WTC11 (cell line): Measurements from ENCODE around the gene RPL35. TPM values are rescaled to one million over a fixed set of nuclear protein-coding genes. Genes with fewer than 3 reads are reported as not detected.

Experiments used
- ATAC-seq: fragments of 200-7000 bp; cut with Tn5 transposase; 2 replicates; pipeline ENCODE4 v1.10.0; 2021; ENCODE audit warnings: mild to moderate bottlenecking, moderate library complexity
- CTCF ChIA-PET: fragments of 300-600 bp; sonication (Branson Sonifier 250); formaldehyde crosslinking; loops from one replicate; lab custom pipeline; 2021; ENCODE audit warnings: antibody characterized with exemption; lab: Charles Lee
- POLR2A ChIA-PET: fragments of 350-600 bp; sonication (Branson Sonifier 250); formaldehyde crosslinking; loops from one replicate; lab custom pipeline; 2021; ENCODE audit warnings: antibody characterized with exemption; lab: Charles Lee
- DNase-seq: peaks from one replicate; pipeline ENCODE4 v3.0.0; 2021; ENCODE audit warnings: low spot score
- H3K27ac Mint-ChIP-seq: 2 replicates; pipeline ENCODE4 v1.8.0; 2021; ENCODE audit warnings: mixed read lengths
- H3K27me3 Mint-ChIP-seq: 2 replicates; pipeline ENCODE4 v1.8.0; 2021; ENCODE audit warnings: low read depth, mild to moderate bottlenecking, moderate library complexity, mixed read lengths
- H3K36me3 Mint-ChIP-seq: 2 replicates; pipeline ENCODE4 v1.8.0; 2021; ENCODE audit warnings: mixed read lengths
- H3K4me1 Mint-ChIP-seq: 2 replicates; pipeline ENCODE4 v1.8.0; 2022; ENCODE audit warnings: mixed read lengths
- H3K4me3 Mint-ChIP-seq: 2 replicates; pipeline ENCODE4 v1.8.0; 2021; ENCODE audit warnings: mild to moderate bottlenecking, moderate library complexity, mixed read lengths
- H3K9me3 Mint-ChIP-seq: 2 replicates; pipeline ENCODE4 v1.8.0; 2021; ENCODE audit warnings: mixed read lengths
- CREB1 ChIP-seq: sonication (generic); formaldehyde crosslinking; IDR thresholded peaks from 2 replicates; pipeline ENCODE4 v1.8.0; 2023; ENCODE audit warnings: mild to moderate bottlenecking, missing genetic modification reagents
- FOXK1 ChIP-seq: sonication (generic); formaldehyde crosslinking; IDR thresholded peaks from 2 replicates; pipeline ENCODE4 v1.8.0; 2022; ENCODE audit warnings: mild to moderate bottlenecking, moderate library complexity, missing genetic modification reagents
- GRHL2 ChIP-seq: fragments of 250-450 bp; sonication (Bioruptor Pico); IDR thresholded peaks from 2 replicates; pipeline ENCODE4 v1.8.0; 2022; ENCODE audit warnings: mild to moderate bottlenecking, moderate library complexity; ENCODE audit not compliant: insufficient replicate concordance, severe bottlenecking
- NFATC4 ChIP-seq: fragments of 250-450 bp; sonication (Bioruptor Pico); IDR thresholded peaks from 2 replicates; pipeline ENCODE4 v1.9.0; 2021; ENCODE audit warnings: mild to moderate bottlenecking
- SMAD4 ChIP-seq: sonication (generic); formaldehyde crosslinking; IDR thresholded peaks from 2 replicates; pipeline ENCODE4 v1.8.0; 2022; ENCODE audit warnings: mild to moderate bottlenecking, missing genetic modification reagents
- ZNF121 ChIP-seq: sonication (generic); formaldehyde crosslinking; IDR thresholded peaks from 2 replicates; pipeline ENCODE4 v1.8.0; 2023; ENCODE audit warnings: missing genetic modification reagents
- ZNF138 ChIP-seq: sonication (generic); formaldehyde crosslinking; conservative IDR thresholded peaks from 2 replicates; pipeline ENCODE4 v1.8.1; 2022; ENCODE audit warnings: mild to moderate bottlenecking, moderate library complexity, missing genetic modification reagents
- ZNF232 ChIP-seq: sonication (generic); formaldehyde crosslinking; IDR thresholded peaks from 2 replicates; pipeline ENCODE4 v1.8.0; 2022; ENCODE audit warnings: mild to moderate bottlenecking, missing genetic modification reagents
- total RNA-seq: library from RNA; stranded (reverse); gene quantifications from 3 replicates; pipeline ENCODE4 v1.2.3, GENCODE V29; 2021
- TF ChIP-seq, protein P1 (sequence below): fragments of 250-450 bp; sonication (Bioruptor Pico); IDR thresholded peaks from 2 replicates; pipeline ENCODE4 v1.9.0; 2021; ENCODE audit warnings: moderate library complexity, mild to moderate bottlenecking, inconsistent platforms, borderline replicate concordance
- TF ChIP-seq, protein P2 (sequence below): fragments of 250-450 bp; sonication (Bioruptor Pico); IDR thresholded peaks from 2 replicates; pipeline ENCODE4 v1.9.0; 2021; ENCODE audit warnings: mild to moderate bottlenecking
- TF ChIP-seq, protein P3 (sequence below): sonication (generic); formaldehyde crosslinking; IDR thresholded peaks from 2 replicates; pipeline ENCODE4 v1.8.0; 2022; ENCODE audit warnings: mild to moderate bottlenecking, missing genetic modification reagents
- TF ChIP-seq, protein P4 (sequence below): sonication (generic); formaldehyde crosslinking; IDR thresholded peaks from 2 replicates; pipeline ENCODE4 v1.8.1; 2023; ENCODE audit warnings: mild to moderate bottlenecking, missing genetic modification reagents, moderate library complexity
- TF ChIP-seq, protein P5 (sequence below): fragments of 250-450 bp; sonication (Bioruptor Pico); IDR thresholded peaks from 2 replicates; pipeline ENCODE4 v2.1.2; 2022; ENCODE audit warnings: mild to moderate bottlenecking, moderate library complexity
- TF ChIP-seq, protein P6 (sequence below): sonication (generic); formaldehyde crosslinking; IDR thresholded peaks from 2 replicates; pipeline ENCODE4 v1.8.1; 2022; ENCODE audit warnings: low read depth, missing genetic modification reagents, borderline replicate concordance
- TF ChIP-seq, protein P7 (sequence below): sonication (generic); formaldehyde crosslinking; IDR thresholded peaks from 2 replicates; pipeline ENCODE4 v1.8.0; 2022; ENCODE audit warnings: mild to moderate bottlenecking, missing genetic modification reagents

Gene RPL35
- total RNA-seq, 1 experiment from 2014 or later, result 1,710 TPM

DNA sequence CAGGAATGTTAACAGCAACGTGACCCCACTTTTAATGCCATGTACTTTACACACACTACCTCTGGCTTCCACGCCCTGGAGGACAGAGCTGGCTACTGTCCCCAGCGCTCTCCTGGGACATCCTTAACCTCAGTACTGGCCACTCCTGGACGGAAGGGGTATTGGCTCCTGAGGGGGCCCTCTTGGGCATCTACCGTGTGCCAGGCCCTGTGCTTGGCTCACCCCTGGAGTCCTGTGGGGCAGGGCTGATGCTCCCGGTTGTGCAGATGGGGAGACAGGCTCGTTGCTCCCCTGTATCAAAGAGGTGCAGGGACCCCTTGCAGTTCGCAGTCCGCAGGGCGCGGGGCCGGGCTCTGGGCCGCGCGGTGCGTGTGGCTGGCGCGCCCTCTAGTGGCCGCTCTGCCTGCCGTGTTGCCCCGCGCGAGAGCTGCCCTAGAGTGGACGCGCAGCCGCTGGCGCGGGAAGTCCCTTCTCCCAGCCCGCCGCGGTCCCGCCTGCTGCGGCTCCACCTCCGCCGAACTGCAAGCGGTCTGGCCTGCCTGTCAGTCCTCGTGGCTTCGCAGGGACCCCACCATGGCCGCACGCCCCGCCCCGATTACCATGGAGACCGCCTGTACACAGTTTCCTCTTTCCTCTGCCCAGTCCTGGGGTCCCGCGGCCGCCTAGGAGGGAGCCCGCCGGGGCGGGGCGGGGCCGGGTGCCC is 8.8 kb downstream of the RPL35 start, which contains the start of gene WDR38 (continued):
- TF ChIP-seq, protein P1, sequence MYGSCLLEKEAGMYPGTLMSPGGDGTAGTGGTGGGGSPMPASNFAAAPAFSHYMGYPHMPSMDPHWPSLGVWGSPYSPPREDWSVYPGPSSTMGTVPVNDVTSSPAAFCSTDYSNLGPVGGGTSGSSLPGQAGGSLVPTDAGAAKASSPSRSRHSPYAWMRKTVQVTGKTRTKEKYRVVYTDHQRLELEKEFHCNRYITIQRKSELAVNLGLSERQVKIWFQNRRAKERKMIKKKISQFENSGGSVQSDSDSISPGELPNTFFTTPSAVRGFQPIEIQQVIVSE (CRISPR knock-in tag), result no peak
- TF ChIP-seq, protein P2, sequence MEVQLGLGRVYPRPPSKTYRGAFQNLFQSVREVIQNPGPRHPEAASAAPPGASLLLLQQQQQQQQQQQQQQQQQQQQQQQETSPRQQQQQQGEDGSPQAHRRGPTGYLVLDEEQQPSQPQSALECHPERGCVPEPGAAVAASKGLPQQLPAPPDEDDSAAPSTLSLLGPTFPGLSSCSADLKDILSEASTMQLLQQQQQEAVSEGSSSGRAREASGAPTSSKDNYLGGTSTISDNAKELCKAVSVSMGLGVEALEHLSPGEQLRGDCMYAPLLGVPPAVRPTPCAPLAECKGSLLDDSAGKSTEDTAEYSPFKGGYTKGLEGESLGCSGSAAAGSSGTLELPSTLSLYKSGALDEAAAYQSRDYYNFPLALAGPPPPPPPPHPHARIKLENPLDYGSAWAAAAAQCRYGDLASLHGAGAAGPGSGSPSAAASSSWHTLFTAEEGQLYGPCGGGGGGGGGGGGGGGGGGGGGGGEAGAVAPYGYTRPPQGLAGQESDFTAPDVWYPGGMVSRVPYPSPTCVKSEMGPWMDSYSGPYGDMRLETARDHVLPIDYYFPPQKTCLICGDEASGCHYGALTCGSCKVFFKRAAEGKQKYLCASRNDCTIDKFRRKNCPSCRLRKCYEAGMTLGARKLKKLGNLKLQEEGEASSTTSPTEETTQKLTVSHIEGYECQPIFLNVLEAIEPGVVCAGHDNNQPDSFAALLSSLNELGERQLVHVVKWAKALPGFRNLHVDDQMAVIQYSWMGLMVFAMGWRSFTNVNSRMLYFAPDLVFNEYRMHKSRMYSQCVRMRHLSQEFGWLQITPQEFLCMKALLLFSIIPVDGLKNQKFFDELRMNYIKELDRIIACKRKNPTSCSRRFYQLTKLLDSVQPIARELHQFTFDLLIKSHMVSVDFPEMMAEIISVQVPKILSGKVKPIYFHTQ, result no peak
- TF ChIP-seq SMAD4 (CRISPR knock-in tag), result no peak

DNA sequence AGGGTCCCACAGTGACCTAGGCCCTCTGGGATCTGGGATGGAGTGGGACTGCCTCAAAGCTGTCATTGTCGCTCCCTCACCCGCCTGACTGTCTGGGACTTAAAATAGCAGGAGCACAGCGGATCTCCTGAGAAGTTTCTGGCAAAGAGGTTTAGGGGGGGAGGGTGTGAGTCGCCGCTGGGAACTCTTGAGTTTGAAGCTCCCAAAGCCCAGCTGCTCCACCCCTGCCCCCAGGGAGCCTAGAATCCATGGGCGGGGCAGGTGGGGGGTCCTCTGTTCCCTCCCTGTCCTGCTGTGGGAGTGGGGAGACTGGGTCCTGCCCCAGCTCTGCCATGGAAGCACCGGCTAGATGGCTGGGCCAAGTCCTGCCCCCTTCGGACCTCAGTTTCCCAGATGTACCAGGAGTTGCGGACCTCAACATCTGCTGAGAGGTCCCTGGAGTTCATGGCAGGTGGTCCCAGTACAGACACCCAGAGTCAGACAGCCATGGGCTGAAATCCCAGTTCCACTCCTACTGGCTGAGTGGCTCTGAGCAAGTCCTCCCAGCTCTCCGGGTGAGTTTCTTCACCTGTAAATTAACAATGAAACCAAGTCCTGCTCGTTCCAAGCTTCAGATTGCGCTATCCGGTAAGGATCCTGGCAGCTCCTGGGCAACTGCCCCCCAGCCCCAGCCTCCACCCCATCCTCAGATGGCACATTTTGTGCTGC is 9.5 kb downstream of the RPL35 start:
- Mint-ChIP-seq H3K4me1 (peaks cover 9% of the 10 kb centered on the region), H3K4me3 (peak overlapping the region; percentile 62), H3K27ac (no peak overlapping the region; the same call in 1 of the 2 replicates), H3K36me3 (peaks cover 2% of the 10 kb centered on the region), H3K9me3 (no peaks in the 10 kb centered on the region), H3K27me3 (no peaks in the 10 kb centered on the region)
- CTCF ChIA-PET, result interaction anchor here (0.6 to 12.9 kb wide), 68 partner anchors 10 to 509 kb away, joined by 3 to 935 read pairs (median 5); partner anchors contain the start of genes ADGRD2, ARPC5L, NR6A1 and OLFML2A
- TF ChIP-seq CREB1 (CRISPR knock-in tag), result no peak
- TF ChIP-seq, protein P3, sequence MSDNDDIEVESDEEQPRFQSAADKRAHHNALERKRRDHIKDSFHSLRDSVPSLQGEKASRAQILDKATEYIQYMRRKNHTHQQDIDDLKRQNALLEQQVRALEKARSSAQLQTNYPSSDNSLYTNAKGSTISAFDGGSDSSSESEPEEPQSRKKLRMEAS, result no peak
- TF ChIP-seq ZNF232 (CRISPR knock-in tag), result no peak
- TF ChIP-seq GRHL2 (CRISPR knock-in tag), result no peak
- ATAC-seq, result no peak
- no peak for DNase-seq
- POLR2A ChIA-PET, result interaction anchor here (0.7 to 2.2 kb wide), 4 partner anchors 9 to 81 kb away, joined by 4 to 12 read pairs (median 8); partner anchors contain the start of genes ARPC5L, NR6A1 and RPL35

DNA sequence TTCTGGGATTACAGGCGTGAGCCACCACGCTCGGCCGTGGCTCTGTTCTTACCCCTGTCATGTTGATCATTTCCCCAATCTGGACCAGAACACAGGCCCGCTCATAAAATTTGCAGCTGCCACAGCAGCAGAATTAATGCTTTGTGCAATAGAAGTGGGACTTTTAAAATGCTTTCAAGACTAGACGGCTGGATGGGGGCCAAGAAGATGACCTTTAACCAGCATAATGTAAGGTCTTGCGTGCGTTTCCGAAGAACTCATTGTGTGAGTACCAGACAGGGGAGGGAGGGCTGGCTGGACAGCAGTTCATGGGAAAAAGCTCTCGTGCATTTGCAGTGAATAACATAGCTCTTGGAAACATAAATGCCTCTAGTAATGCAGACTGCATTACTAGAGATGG is 12.0 kb downstream of the RPL35 start:
- ATAC-seq (no peak), DNase-seq (no peak)
- Mint-ChIP-seq H3K27me3 (no peaks in the 10 kb centered on the region), H3K4me3 (no peak overlapping the region), H3K4me1 (peaks cover 9% of the 10 kb centered on the region), H3K36me3 (no peaks in the 10 kb centered on the region), H3K27ac (no peak overlapping the region), H3K9me3 (no peaks in the 10 kb centered on the region)
- CTCF ChIA-PET, result interaction anchor here (1.0 to 12.9 kb wide), 4 partner anchors 8 to 75 kb away, joined by 3 to 935 read pairs (median 164); partner anchors contain the start of genes NR6A1 and OLFML2A
- TF ChIP-seq ZNF121 (no peak), ZNF138 (no peak), FOXK1 (no peak), NFATC4 (CRISPR knock-in tag) (no peak)
- TF ChIP-seq, protein P4, sequence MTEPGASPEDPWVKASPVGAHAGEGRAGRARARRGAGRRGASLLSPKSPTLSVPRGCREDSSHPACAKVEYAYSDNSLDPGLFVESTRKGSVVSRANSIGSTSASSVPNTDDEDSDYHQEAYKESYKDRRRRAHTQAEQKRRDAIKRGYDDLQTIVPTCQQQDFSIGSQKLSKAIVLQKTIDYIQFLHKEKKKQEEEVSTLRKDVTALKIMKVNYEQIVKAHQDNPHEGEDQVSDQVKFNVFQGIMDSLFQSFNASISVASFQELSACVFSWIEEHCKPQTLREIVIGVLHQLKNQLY (CRISPR knock-in tag), result no peak
- TF ChIP-seq, protein P5, sequence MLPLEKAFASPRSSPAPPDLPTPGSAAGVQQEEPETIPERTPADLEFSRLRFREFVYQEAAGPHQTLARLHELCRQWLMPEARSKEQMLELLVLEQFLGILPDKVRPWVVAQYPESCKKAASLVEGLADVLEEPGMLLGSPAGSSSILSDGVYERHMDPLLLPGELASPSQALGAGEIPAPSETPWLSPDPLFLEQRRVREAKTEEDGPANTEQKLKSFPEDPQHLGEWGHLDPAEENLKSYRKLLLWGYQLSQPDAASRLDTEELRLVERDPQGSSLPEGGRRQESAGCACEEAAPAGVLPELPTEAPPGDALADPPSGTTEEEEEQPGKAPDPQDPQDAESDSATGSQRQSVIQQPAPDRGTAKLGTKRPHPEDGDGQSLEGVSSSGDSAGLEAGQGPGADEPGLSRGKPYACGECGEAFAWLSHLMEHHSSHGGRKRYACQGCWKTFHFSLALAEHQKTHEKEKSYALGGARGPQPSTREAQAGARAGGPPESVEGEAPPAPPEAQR (CRISPR knock-in tag), result no peak
- TF ChIP-seq, protein P6, sequence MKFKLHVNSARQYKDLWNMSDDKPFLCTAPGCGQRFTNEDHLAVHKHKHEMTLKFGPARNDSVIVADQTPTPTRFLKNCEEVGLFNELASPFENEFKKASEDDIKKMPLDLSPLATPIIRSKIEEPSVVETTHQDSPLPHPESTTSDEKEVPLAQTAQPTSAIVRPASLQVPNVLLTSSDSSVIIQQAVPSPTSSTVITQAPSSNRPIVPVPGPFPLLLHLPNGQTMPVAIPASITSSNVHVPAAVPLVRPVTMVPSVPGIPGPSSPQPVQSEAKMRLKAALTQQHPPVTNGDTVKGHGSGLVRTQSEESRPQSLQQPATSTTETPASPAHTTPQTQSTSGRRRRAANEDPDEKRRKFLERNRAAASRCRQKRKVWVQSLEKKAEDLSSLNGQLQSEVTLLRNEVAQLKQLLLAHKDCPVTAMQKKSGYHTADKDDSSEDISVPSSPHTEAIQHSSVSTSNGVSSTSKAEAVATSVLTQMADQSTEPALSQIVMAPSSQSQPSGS, result no peak
- TF ChIP-seq, protein P7, sequence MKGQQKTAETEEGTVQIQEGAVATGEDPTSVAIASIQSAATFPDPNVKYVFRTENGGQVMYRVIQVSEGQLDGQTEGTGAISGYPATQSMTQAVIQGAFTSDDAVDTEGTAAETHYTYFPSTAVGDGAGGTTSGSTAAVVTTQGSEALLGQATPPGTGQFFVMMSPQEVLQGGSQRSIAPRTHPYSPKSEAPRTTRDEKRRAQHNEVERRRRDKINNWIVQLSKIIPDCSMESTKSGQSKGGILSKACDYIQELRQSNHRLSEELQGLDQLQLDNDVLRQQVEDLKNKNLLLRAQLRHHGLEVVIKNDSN (CRISPR knock-in tag), result no peak
- POLR2A ChIA-PET, result no interaction called here
